GM19328 (cell line): ENCODE measurements around the gene CX3CL1.

Source experiments
- ATAC-seq: cut with Tn5 transposase; IDR thresholded peaks from one replicate; pipeline ENCODE4 v1.9.1; 2021; ENCODE audit warnings: mild to moderate bottlenecking, moderate library complexity; ENCODE audit not compliant: unreplicated experiment

CX3CL1 gene

DNA sequence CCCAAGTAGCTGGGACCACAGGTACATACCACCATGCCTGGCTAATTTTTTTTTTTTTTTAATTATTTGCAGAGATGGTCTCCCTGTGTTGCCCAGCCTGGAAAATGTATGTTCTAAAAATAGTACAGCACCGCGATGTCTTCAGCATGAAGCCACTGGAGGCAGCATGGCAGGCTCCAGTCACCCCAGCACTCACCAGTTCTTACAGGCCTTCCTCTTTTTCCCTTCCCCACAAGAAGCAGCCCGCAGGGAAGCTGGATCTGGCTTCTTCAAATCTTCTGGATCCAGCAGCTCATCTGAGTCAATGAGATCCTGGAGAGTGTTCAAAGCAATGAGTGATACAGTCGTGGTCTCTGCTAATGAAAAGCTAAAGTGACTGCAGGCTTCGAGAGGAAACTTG, 58.7 kb downstream of the CX3CL1 start:
- ATAC-seq = no peak

DNA sequence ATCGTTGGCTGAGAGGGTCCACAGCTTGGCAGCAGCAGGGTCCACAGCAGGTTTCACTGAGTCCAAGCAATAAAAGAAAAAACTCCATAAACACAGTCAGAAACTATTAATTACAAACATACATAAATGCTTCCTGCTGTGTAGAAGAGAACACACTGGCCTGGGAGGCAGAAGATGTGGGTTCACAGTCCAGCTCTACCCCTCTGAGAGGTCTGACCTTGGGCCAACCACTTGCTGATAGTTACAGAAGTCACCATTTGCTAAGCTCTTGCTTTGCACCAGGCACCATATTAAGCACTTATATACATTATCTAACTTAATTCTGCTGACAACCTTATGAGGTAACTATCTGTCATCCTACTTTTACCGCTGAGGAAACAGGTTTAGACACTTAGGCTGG, 60.2 kb downstream of the CX3CL1 start:
- ATAC-seq = no peak

DNA sequence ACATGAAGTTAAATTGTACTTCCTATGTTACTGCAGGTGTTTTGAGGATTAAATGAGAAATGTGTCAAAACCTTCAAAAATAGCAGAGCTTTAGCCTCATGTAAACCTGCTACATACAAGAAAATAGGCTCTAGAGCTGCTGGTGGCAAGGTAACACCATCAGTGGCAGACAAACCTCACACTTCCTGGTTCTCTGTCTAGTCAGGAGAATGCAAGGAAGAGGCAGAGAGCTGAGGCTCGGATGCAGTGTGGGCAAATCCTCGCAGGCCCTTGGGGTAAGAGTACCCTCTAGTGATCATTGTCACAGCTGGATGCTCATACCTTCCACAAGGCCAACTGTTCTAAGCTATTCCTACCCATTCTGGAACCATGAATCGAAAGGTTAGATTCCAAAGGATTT, 60.7 kb downstream of the CX3CL1 start:
- ATAC-seq = no peak

DNA sequence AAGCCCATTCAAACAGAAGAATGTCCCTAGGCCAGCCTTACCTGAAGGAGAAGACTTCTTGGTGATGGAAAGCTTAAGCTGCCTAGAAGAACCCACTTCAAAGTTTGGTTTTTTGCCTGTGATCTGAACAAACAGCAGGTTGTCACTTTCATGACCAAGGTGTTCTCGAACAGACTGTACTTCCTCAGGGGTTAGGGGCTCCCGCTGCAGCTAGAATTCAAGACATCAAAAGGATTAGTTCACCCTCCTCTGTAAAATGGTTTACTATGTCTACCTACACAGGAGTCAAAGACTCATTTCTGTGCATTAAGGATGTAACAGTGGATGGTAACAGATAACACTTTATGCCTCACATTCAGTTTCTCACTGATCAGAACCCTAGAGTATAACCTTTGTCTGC, 61.7 kb downstream of the CX3CL1 start:
- ATAC-seq = no peak
